HG03064 (cell line): ENCODE measurements around the gene MRPS30.
"Not testable (repeated sequence)": the region's sequence is repeated elsewhere in the genome, so short reads cannot be mapped to it uniquely, and the experiment has no call there.

ENCODE experiments used
- ATAC-seq: cut with Tn5 transposase; IDR thresholded peaks from one replicate; pipeline ENCODE4 v1.9.1; 2021; ENCODE audit warnings: low read depth; ENCODE audit not compliant: unreplicated experiment

MRPS30 gene

GRCh38 chr5:44809956-44810420, 1.2 kb downstream of the MRPS30 start:
- no peak for ATAC-seq

GRCh38 chr5:44814761-44815160, 6.0 kb downstream of the MRPS30 start:
- ATAC-seq = no peak

GRCh38 chr5:44821164-44821563, 12.4 kb downstream of the MRPS30 start:
- no peak for ATAC-seq

- not testable (repeated sequence) for ATAC-seq
Measured at GRCh38 chr5:44824662-44825061, 15.9 kb downstream of the MRPS30 start.

GRCh38 chr5:44827681-44828080, 18.9 kb downstream of the MRPS30 start:
- no peak for ATAC-seq

GRCh38 chr5:44828719-44829118, 20.0 kb downstream of the MRPS30 start:
- ATAC-seq = no peak

GRCh38 chr5:44830951-44831350, 22.2 kb downstream of the MRPS30 start:
- ATAC-seq = no peak

GRCh38 chr5:44833249-44833648, 24.5 kb downstream of the MRPS30 start:
- no peak for ATAC-seq

GRCh38 chr5:44835693-44836092, 26.9 kb downstream of the MRPS30 start:
- ATAC-seq = no peak

GRCh38 chr5:44839018-44839681, 30.4 kb downstream of the MRPS30 start:
- no peak for ATAC-seq

- ATAC-seq = no peak
Measured at GRCh38 chr5:44842496-44843282, 33.9 kb downstream of the MRPS30 start.

GRCh38 chr5:44844744-44845143, 36.0 kb downstream of the MRPS30 start:
- no peak for ATAC-seq

- no peak for ATAC-seq
Measured at GRCh38 chr5:44845777-44846176, 37.0 kb downstream of the MRPS30 start.

GRCh38 chr5:44847206-44847852, 38.6 kb downstream of the MRPS30 start:
- no peak for ATAC-seq

GRCh38 chr5:44860267-44860666, 51.5 kb downstream of the MRPS30 start:
- ATAC-seq = no peak

- ATAC-seq = peak; percentile 71
Measured at GRCh38 chr5:44862808-44863207, 54.1 kb downstream of the MRPS30 start.
